ENCODE results near the gene ANKS1B.

GRCh38 chr12:99901181-99901580, 83.6 kb downstream of the ANKS1B start:
- TF ChIP-seq, protein P1, sequence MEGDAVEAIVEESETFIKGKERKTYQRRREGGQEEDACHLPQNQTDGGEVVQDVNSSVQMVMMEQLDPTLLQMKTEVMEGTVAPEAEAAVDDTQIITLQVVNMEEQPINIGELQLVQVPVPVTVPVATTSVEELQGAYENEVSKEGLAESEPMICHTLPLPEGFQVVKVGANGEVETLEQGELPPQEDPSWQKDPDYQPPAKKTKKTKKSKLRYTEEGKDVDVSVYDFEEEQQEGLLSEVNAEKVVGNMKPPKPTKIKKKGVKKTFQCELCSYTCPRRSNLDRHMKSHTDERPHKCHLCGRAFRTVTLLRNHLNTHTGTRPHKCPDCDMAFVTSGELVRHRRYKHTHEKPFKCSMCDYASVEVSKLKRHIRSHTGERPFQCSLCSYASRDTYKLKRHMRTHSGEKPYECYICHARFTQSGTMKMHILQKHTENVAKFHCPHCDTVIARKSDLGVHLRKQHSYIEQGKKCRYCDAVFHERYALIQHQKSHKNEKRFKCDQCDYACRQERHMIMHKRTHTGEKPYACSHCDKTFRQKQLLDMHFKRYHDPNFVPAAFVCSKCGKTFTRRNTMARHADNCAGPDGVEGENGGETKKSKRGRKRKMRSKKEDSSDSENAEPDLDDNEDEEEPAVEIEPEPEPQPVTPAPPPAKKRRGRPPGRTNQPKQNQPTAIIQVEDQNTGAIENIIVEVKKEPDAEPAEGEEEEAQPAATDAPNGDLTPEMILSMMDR (IDR thresholded peaks at IDR 0.05), result no peak
- TF ChIP-seq POLR2A (IDR thresholded peaks at IDR 0.05), result no peak
